ENCODE data around the gene OR5H14.

DNA sequence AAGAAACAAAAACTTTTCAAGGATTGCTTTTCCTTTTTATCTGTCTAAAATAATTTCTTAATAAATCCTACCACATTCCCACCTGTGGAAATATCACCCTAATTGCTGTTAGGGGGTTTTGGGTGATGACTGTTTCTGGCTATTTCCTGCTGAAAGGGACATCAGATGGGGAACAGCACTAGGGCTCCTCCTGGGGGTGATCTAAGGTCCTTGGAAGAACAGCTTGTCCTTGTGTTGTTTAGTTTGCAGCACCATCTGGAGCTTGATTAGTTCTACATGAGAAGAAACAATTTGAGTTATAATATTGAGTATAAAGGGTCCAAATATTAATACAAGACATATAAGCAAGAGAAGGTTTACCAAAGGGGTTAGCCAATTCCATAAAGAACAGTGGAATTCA lies 37.9 kb downstream of the OR5H14 start:
- TF ChIP-seq, protein P1, sequence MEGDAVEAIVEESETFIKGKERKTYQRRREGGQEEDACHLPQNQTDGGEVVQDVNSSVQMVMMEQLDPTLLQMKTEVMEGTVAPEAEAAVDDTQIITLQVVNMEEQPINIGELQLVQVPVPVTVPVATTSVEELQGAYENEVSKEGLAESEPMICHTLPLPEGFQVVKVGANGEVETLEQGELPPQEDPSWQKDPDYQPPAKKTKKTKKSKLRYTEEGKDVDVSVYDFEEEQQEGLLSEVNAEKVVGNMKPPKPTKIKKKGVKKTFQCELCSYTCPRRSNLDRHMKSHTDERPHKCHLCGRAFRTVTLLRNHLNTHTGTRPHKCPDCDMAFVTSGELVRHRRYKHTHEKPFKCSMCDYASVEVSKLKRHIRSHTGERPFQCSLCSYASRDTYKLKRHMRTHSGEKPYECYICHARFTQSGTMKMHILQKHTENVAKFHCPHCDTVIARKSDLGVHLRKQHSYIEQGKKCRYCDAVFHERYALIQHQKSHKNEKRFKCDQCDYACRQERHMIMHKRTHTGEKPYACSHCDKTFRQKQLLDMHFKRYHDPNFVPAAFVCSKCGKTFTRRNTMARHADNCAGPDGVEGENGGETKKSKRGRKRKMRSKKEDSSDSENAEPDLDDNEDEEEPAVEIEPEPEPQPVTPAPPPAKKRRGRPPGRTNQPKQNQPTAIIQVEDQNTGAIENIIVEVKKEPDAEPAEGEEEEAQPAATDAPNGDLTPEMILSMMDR (IDR thresholded peaks at IDR 0.05), result no peak
- TF ChIP-seq, protein P2, sequence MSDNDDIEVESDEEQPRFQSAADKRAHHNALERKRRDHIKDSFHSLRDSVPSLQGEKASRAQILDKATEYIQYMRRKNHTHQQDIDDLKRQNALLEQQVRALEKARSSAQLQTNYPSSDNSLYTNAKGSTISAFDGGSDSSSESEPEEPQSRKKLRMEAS (CRISPR knock-in tag; IDR thresholded peaks at IDR 0.05), result no peak
- TF ChIP-seq NR2C2 (CRISPR knock-in tag; IDR thresholded peaks at IDR 0.05) (no peak), NR1H2 (CRISPR knock-in tag; IDR thresholded peaks at IDR 0.05) (no peak), SP1 (CRISPR knock-in tag; conservative IDR thresholded peaks at IDR 0.05) (no peak)
- TF ChIP-seq, protein P3, sequence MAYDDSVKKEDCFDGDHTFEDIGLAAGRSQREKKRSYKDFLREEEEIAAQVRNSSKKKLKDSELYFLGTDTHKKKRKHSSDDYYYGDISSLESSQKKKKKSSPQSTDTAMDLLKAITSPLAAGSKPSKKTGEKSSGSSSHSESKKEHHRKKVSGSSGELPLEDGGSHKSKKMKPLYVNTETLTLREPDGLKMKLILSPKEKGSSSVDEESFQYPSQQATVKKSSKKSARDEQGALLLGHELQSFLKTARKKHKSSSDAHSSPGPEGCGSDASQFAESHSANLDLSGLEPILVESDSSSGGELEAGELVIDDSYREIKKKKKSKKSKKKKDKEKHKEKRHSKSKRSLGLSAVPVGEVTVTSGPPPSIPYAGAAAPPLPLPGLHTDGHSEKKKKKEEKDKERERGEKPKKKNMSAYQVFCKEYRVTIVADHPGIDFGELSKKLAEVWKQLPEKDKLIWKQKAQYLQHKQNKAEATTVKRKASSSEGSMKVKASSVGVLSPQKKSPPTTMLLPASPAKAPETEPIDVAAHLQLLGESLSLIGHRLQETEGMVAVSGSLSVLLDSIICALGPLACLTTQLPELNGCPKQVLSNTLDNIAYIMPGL (CRISPR knock-in tag; IDR thresholded peaks at IDR 0.05), result no peak
- TF ChIP-seq, protein P4, sequence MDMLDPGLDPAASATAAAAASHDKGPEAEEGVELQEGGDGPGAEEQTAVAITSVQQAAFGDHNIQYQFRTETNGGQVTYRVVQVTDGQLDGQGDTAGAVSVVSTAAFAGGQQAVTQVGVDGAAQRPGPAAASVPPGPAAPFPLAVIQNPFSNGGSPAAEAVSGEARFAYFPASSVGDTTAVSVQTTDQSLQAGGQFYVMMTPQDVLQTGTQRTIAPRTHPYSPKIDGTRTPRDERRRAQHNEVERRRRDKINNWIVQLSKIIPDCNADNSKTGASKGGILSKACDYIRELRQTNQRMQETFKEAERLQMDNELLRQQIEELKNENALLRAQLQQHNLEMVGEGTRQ (CRISPR knock-in tag; IDR thresholded peaks at IDR 0.05), result no peak
- TF ChIP-seq, protein P5, sequence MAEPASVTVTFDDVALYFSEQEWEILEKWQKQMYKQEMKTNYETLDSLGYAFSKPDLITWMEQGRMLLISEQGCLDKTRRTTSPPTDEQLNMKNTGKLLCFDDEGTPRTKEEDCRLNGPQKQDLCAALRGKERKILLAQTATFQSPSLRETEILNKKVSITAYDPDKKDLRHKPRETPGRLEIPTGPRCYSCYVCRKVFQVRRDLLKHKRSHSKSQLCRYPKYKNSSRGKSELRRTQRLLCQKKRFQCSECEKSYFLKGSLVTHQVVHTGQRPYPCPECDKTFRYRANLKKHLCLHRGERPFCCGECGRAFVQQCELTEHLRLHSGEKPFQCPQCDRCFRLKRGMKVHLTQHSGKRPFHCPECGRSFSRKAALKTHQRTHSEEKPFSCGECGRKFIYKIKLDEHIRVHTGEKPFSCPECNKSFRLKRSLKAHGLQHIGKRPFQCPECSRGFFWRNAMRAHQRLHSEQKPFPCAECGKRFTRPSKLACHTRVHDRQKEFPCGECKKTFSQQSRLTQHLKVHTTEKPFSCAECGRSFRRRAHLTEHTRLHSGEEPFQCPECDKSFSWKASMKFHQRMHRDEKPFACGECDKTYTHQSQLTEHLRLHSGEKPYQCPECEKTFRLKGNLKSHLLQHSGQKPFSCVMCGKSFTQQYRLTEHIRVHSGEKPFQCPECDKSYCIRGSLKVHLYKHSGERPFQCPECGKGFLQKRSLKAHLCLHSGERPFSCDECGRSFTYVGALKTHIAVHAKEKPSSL (CRISPR knock-in tag; conservative IDR thresholded peaks at IDR 0.05), result no peak
